Measurements from ENCODE around the gene DMRTC1B.
"Not testable (repeated sequence)": the region's sequence is repeated elsewhere in the genome, so short reads cannot be mapped to it uniquely, and the experiment has no call there.

The DMRTC1B gene

GRCh38 chrX:72788142-72788541 lies 11.5 kb downstream of the DMRTC1B start:
- not testable (repeated sequence) for H3K4me1 ChIP-seq (ENCODE audit: control insufficient read depth, insufficient read depth, low read length); H3K9ac ChIP-seq (ENCODE audit: low read length); H3K9me3 ChIP-seq (ENCODE audit: control insufficient read depth, low read length); H3K27me3 ChIP-seq (ENCODE audit: control insufficient read depth, insufficient read depth, low read length); H3K36me3 ChIP-seq (ENCODE audit: control insufficient read depth, insufficient read depth, low read length); H3K4me3 ChIP-seq (ENCODE audit: low read length)

- H3K9me3 ChIP-seq (ENCODE audit: control insufficient read depth, low read length); H3K36me3 ChIP-seq (ENCODE audit: control insufficient read depth, insufficient read depth, low read length); H3K9ac ChIP-seq (ENCODE audit: low read length); H3K4me3 ChIP-seq (ENCODE audit: low read length); H3K27me3 ChIP-seq (ENCODE audit: control insufficient read depth, insufficient read depth, low read length); H3K4me1 ChIP-seq (ENCODE audit: control insufficient read depth, insufficient read depth, low read length): not testable (repeated sequence)
Measured at GRCh38 chrX:72790390-72790789, 13.7 kb downstream of the DMRTC1B start.

- not testable (repeated sequence) for H3K9ac ChIP-seq (ENCODE audit: low read length); H3K36me3 ChIP-seq (ENCODE audit: control insufficient read depth, insufficient read depth, low read length); H3K4me3 ChIP-seq (ENCODE audit: low read length); H3K4me1 ChIP-seq (ENCODE audit: control insufficient read depth, insufficient read depth, low read length); H3K27me3 ChIP-seq (ENCODE audit: control insufficient read depth, insufficient read depth, low read length); H3K9me3 ChIP-seq (ENCODE audit: control insufficient read depth, low read length)
Measured at GRCh38 chrX:72808110-72808509, 31.4 kb downstream of the DMRTC1B start, which contains the start of gene FAM236D. TSS of gene FAM236D (minus strand) at chrX:72808210. CDS start at chrX:72808110, 100 bp downstream.

GRCh38 chrX:72830701-72831100 lies 54.0 kb downstream of the DMRTC1B start:
- H3K4me3 ChIP-seq (ENCODE audit: low read length); H3K27me3 ChIP-seq (ENCODE audit: control insufficient read depth, insufficient read depth, low read length); H3K9ac ChIP-seq (ENCODE audit: low read length); H3K4me1 ChIP-seq (ENCODE audit: control insufficient read depth, insufficient read depth, low read length); H3K36me3 ChIP-seq (ENCODE audit: control insufficient read depth, insufficient read depth, low read length); H3K9me3 ChIP-seq (ENCODE audit: control insufficient read depth, low read length): not testable (repeated sequence)

GRCh38 chrX:72837532-72837931 lies 60.8 kb downstream of the DMRTC1B start:
- H3K36me3 ChIP-seq (ENCODE audit: control insufficient read depth, insufficient read depth, low read length); H3K9me3 ChIP-seq (ENCODE audit: control insufficient read depth, low read length); H3K27me3 ChIP-seq (ENCODE audit: control insufficient read depth, insufficient read depth, low read length); H3K4me1 ChIP-seq (ENCODE audit: control insufficient read depth, insufficient read depth, low read length); H3K9ac ChIP-seq (ENCODE audit: low read length); H3K4me3 ChIP-seq (ENCODE audit: low read length): not testable (repeated sequence)

DNA sequence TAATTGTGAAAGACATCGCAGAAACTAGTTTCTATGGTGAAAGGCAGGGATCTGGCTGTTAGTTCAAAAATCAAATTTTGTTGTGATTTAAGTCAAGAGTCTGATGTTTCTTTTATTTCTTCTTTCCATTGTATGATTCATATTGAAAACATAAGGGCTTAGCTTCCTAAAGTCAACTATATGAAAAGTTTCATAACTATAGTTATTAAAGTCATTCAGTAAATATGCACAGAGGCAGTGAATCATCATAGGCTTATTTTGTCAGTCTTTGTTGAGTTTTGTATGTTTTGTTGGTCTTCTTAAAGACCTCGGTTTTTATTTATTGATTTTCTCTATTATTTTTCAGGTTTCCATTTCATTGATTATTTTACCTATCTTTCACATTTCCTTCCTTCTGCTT lies 106.2 kb downstream of the DMRTC1B start:
- H3K27me3 ChIP-seq (ENCODE audit: control insufficient read depth, insufficient read depth, low read length); H3K9me3 ChIP-seq (ENCODE audit: control insufficient read depth, low read length); H3K9ac ChIP-seq (ENCODE audit: low read length); H3K4me3 ChIP-seq (ENCODE audit: low read length); H3K36me3 ChIP-seq (ENCODE audit: control insufficient read depth, insufficient read depth, low read length); H3K4me1 ChIP-seq (ENCODE audit: control insufficient read depth, insufficient read depth, low read length): not testable (repeated sequence)

DNA sequence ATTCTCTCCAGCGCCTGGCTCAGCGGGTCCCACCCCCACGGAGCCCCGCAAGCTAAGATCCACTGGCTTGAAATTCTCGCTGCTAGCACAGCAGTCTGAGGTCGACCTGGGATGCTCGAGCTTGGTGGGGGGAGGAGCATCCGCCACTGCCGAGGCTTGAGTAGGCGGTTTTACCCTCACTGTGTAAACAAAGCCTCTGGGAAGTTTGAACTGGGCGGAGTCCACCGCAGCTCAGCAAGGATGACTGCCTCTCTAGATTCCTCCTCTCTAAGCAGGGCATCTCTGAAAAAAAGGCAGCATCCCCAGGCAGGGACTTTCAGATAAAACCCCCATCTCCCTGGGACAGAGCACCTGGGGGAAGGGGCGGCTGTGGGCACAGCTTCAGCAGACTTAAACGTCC lies 113.0 kb downstream of the DMRTC1B start:
- H3K27me3 ChIP-seq (ENCODE audit: control insufficient read depth, insufficient read depth, low read length); H3K9me3 ChIP-seq (ENCODE audit: control insufficient read depth, low read length): not testable (repeated sequence)

More for the DNA sequence above, 113.0 kb downstream of the DMRTC1B start:
- H3K9ac ChIP-seq (ENCODE audit: low read length); H3K36me3 ChIP-seq (ENCODE audit: control insufficient read depth, insufficient read depth, low read length); H3K4me1 ChIP-seq (ENCODE audit: control insufficient read depth, insufficient read depth, low read length); H3K4me3 ChIP-seq (ENCODE audit: low read length): not testable (repeated sequence)
